Measurements from ENCODE around the gene ARHGAP40. TPM values are rescaled to one million over a fixed set of nuclear protein-coding genes. Genes with fewer than 3 reads are reported as not detected.

ARHGAP40 gene
- total and polyA plus RNA-seq, 2 of the 13 experiments (the other 11 are each of a cell fraction or from before 2014, with no cell fraction given), result 0.75 to 2.1 TPM

- in situ Hi-C loops (cut with HindIII; ENCODE audit: extremely low pct_ligation_motif_present, low pct_unique_long_range_greater_than_20kb) (no loop called here), intact Hi-C loops (cut with micrococcal nuclease; ENCODE audit: unreplicated experiment) (no loop called here)
- DNase-seq (ENCODE audit: low spot score), result no peak
- peaks cover 10 to 74% of the 10 kb centered on the region in 2 experiments for H3K27me3 ChIP-seq (ENCODE audit: control insufficient read depth in 1 of 2, insufficient read depth in 2 of 2, low read length in 2 of 2)
- H3K27ac ChIP-seq (ENCODE audit: extremely low read length, insufficient read depth, low read length), result no peak overlapping the region
- H3K9ac ChIP-seq (ENCODE audit: insufficient read depth, low read depth, low read length), result no peak overlapping the region
- CTCF ChIA-PET (ENCODE audit: low intra/inter-chr PET ratio, low total read pairs), result no interaction called here
- H3K4me1 ChIP-seq (ENCODE audit: insufficient read depth, low read length), result no peaks in the 10 kb centered on the region
- no peaks in the 10 kb centered on the region for H3K9me3 ChIP-seq (ENCODE audit: low read length)
- 13% methylated on average over 4 of the region's 4 CpGs for WGBS (ENCODE audit: low lambda C conversion rate)
- H3K4me2 ChIP-seq (ENCODE audit: low read depth, low read length), result no peak overlapping the region
- no peak overlapping the region for H2AFZ ChIP-seq (ENCODE audit: low read length)
- H3K36me3 ChIP-seq (replicated peaks in 1 of 2; ENCODE audit: control insufficient read depth in 1 of 2, insufficient read depth in 2 of 2, low read length in 2 of 2), result no peaks in the 10 kb centered on the region
- H3K4me3 ChIP-seq (replicated peaks in 1 of 3; ENCODE audit: insufficient read depth in 1 of 3, low read depth in 2 of 3, low read length in 3 of 3), result no peak overlapping the region
- POLR2A ChIA-PET, result no interaction called here
- no TSS peak for BruUV-seq (replicated peaks)
- TF ChIP-seq ZNF101 (CRISPR knock-in tag; IDR thresholded peaks at IDR 0.05; ENCODE audit: borderline replicate concordance, low read depth) (no peak), ZNF160 (CRISPR knock-in tag; IDR thresholded peaks at IDR 0.05) (no peak), NCOA1 (CRISPR knock-in tag; IDR thresholded peaks at IDR 0.05) (no peak), FLYWCH1 (CRISPR knock-in tag; IDR thresholded peaks at IDR 0.05) (no peak), ZNF839 (CRISPR knock-in tag; IDR thresholded peaks at IDR 0.05; ENCODE audit: borderline replicate concordance) (no peak), UBTF (CRISPR knock-in tag; IDR thresholded peaks at IDR 0.05) (no peak), TMF1 (CRISPR knock-in tag; IDR thresholded peaks at IDR 0.05; ENCODE audit: low read depth) (no peak), HCFC1 (IDR thresholded peaks at IDR 0.05; ENCODE audit: low read depth, low read length) (no peak)
- no peak for FAIRE-seq
- no peaks in the 10 kb centered on the region for H3K79me2 ChIP-seq (ENCODE audit: insufficient read depth, low read length)
- H4K20me1 ChIP-seq (ENCODE audit: insufficient read depth, low read length), result no peaks in the 10 kb centered on the region; the same call in 1 of the 2 replicates
- ATAC-seq, result no peak
Measured at GRCh38 chr20:38700141-38700540, 98.5 kb downstream of the ARHGAP40 start.

Other genes starting within 250 kb of the ARHGAP40 start
- 15.6 and 26.2 TPM in 2 replicates for gene SNHG17, start 166.5 kb upstream of the ARHGAP40 start, total RNA-seq (2016; rRNA removed; fragmentation: Illumina TruSeq; extraction: Trizol)
- 41.2 and 44.8 TPM in 2 replicates for gene SNHG17, start 166.5 kb upstream of the ARHGAP40 start, polyA plus RNA-seq (2011; rRNA removed)
- 30.6 and 36.5 TPM in 2 replicates for gene RALGAPB, start 129.0 kb upstream of the ARHGAP40 start, total RNA-seq (2016; rRNA removed; fragmentation: Illumina TruSeq; extraction: Trizol)
- gene RALGAPB, start 129.0 kb upstream of the ARHGAP40 start, polyA plus RNA-seq (2011; rRNA removed), result 16.2 and 17.6 TPM in 2 replicates
- gene ADIG, start 20.6 kb upstream of the ARHGAP40 start, total RNA-seq (2016; rRNA removed; fragmentation: Illumina TruSeq; extraction: Trizol), result 0.15 and 0.28 TPM in 2 replicates
- gene ADIG, start 20.6 kb upstream of the ARHGAP40 start, polyA plus RNA-seq (2011; rRNA removed), result 0.10 TPM in 1 of 2 replicates, not detected in the other
- gene SLC32A1, start 122.7 kb downstream of the ARHGAP40 start, total RNA-seq (2016; rRNA removed; fragmentation: Illumina TruSeq; extraction: Trizol), result not detected in 2 replicates
- gene SLC32A1, start 122.7 kb downstream of the ARHGAP40 start, polyA plus RNA-seq (2011; rRNA removed), result not detected in 2 replicates
- 20.5 and 22.0 TPM in 2 replicates for gene ACTR5, start 146.7 kb downstream of the ARHGAP40 start, total RNA-seq (2016; rRNA removed; fragmentation: Illumina TruSeq; extraction: Trizol)
- gene ACTR5, start 146.7 kb downstream of the ARHGAP40 start, polyA plus RNA-seq (2011; rRNA removed), result 19.5 and 21.2 TPM in 2 replicates
- 0.02 TPM in 1 of 2 replicates, not detected in the other for gene PPP1R16B, start 203.9 kb downstream of the ARHGAP40 start, total RNA-seq (2016; rRNA removed; fragmentation: Illumina TruSeq; extraction: Trizol)
- 0.09 and 0.11 TPM in 2 replicates for gene PPP1R16B, start 203.9 kb downstream of the ARHGAP40 start, polyA plus RNA-seq (2011; rRNA removed)